ENCODE measurements around the gene TGFB2. TPM values are rescaled to one million over a fixed set of nuclear protein-coding genes. Genes with fewer than 3 reads are reported as not detected.

TGFB2 gene
- polyA plus RNA-seq, 1 experiment = 4.8 TPM

DNA sequence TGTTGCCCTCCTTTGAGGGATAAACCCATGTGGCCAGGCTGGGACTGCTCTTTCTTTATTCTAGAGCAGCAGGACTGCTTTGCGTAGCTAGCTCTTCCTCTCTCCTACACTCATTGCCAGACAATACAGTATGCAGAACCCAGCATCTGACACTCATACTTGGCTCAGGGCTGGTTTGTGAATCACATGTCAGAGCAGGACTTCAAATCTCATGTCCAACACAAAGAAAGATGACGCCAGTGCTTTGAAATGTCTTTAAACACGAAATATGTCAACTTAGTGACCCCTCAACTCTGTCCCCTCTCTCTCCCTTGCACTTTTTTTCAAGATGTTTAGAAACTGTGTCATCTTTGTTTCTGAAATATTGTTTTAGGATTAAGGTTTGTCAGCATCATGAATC, 135.0 kb downstream of the TGFB2 start:
- Histone ChIP-seq H3K36me3 (ENCODE audit: control insufficient read depth, insufficient read depth, low read length) (no peaks in the 10 kb centered on the region), H3K27me3 (ENCODE audit: control insufficient read depth, insufficient read depth, low read length) (no peaks in the 10 kb centered on the region), H3K4me3 (ENCODE audit: low read depth, low read length) (no peak overlapping the region)
- no peak for DNase-seq (ENCODE audit: low read depth)
- ChIA-PET CTCF (interaction anchor here (1.3 kb wide), 1 partner anchor 14 kb away, joined by 7 read pairs; no protein-coding TSS in a partner anchor), POLR2A (interaction anchor here (1.3 kb wide), 1 partner anchor 103 kb away, joined by 3 read pairs; no protein-coding TSS in a partner anchor)
- TF ChIP-seq, protein P1, sequence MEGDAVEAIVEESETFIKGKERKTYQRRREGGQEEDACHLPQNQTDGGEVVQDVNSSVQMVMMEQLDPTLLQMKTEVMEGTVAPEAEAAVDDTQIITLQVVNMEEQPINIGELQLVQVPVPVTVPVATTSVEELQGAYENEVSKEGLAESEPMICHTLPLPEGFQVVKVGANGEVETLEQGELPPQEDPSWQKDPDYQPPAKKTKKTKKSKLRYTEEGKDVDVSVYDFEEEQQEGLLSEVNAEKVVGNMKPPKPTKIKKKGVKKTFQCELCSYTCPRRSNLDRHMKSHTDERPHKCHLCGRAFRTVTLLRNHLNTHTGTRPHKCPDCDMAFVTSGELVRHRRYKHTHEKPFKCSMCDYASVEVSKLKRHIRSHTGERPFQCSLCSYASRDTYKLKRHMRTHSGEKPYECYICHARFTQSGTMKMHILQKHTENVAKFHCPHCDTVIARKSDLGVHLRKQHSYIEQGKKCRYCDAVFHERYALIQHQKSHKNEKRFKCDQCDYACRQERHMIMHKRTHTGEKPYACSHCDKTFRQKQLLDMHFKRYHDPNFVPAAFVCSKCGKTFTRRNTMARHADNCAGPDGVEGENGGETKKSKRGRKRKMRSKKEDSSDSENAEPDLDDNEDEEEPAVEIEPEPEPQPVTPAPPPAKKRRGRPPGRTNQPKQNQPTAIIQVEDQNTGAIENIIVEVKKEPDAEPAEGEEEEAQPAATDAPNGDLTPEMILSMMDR (IDR thresholded peaks at IDR 0.05; ENCODE audit: insufficient read depth, low read depth, low read length) = no peak

DNA sequence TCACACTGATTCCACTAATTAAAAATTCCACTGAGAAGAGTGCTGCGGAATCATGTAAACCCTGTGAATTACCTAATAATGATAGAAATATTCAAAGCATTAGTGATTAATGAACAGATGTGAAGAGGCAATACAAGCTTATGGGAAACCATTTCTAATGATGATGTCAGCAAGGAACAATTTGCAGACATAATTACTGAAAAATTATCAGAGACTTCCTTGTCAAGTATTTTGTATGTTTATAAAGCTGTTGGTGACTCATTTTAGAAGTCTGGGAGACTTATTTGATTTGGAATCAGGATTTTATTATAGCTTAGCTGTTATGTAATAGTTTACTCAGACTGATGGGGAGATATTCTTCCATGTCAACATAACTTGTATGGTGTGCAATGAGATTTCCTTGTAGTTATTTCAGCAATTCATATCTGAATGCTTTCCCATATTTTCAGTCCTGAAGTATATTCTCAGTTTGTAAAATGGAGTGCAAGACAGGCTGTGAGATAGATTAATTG, 135.5 kb downstream of the TGFB2 start:
- POLR2A ChIA-PET = no interaction called here
- no peak overlapping the region for H3K4me3 ChIP-seq (ENCODE audit: low read depth, low read length)
- TF ChIP-seq, protein P1 (IDR thresholded peaks at IDR 0.05; ENCODE audit: insufficient read depth, low read depth, low read length) = no peak

DNA sequence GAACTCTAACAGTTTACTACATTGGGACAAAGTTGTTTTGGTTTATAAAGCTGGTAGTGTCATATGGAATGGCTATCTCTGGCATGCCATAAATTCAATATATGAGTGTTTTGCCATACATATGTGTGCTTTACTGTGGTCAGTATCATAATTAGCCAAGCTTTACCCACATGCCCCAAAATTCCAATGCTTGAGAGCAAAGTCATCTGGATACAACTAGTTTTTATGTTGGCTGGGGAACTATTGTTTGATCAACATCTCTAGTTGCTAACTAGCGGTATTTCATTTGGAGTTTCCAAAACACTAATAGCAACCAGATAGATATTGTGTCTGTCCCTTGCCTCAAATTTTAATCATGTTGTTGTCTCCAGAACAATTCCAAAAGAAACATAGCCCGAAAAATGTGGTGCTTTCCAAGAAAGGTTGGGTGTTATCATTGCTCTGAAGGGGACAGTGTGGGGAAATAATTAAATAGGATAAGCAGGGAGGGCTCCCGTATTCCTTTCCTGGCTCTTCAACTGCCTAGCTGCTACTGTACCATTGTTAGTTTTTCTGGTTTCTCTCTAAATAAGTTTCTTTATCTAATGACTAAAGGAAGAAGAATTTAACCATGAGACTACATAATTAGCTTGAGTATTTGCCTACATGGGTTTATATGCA, 136.1 kb downstream of the TGFB2 start:
- Histone ChIP-seq H3K4me3 (ENCODE audit: low read depth, low read length) (no peak overlapping the region), H3K27me3 (ENCODE audit: control insufficient read depth, insufficient read depth, low read length) (no peaks in the 10 kb centered on the region), H3K36me3 (ENCODE audit: control insufficient read depth, insufficient read depth, low read length) (no peaks in the 10 kb centered on the region)
- TF ChIP-seq, protein P1 (IDR thresholded peaks at IDR 0.05; ENCODE audit: insufficient read depth, low read depth, low read length) = no peak
- ChIA-PET CTCF (interaction anchor here (1.0 kb wide), 1 partner anchor 14 kb away, joined by 3 read pairs; no protein-coding TSS in a partner anchor), POLR2A (no interaction called here)
- DNase-seq (ENCODE audit: low read depth) = no peak

More for the DNA sequence above, 135.5 kb downstream of the TGFB2 start:
- Histone ChIP-seq H3K36me3 (ENCODE audit: control insufficient read depth, insufficient read depth, low read length) (no peaks in the 10 kb centered on the region), H3K27me3 (ENCODE audit: control insufficient read depth, insufficient read depth, low read length) (no peaks in the 10 kb centered on the region)
- DNase-seq (ENCODE audit: low read depth) = peak; percentile 88
- CTCF ChIA-PET = interaction anchor here (1.3 kb wide), 1 partner anchor 14 kb away, joined by 7 read pairs; no protein-coding TSS in a partner anchor

DNA sequence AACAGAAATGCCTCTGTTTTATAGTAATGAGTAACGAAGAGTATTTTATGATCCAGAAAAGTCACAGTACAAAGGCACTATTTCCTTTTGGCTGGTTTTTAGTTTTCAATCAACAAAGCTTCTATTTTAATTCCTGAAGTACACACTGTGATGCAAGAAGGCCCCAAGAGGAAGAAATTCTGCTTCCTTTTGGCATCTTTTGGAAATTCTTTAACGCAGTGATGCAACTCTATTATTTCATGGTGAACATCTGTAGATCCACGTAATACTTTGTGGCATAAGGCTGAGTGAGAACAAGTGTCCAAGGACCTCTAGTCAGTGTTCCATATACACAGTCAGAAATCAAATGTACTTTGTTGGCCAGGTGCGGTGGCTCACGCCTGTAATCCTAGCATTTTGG, 137.5 kb downstream of the TGFB2 start:
- ChIA-PET POLR2A (no interaction called here), CTCF (no interaction called here)
- TF ChIP-seq, protein P1 (IDR thresholded peaks at IDR 0.05; ENCODE audit: insufficient read depth, low read depth, low read length) = no peak
- H3K36me3 ChIP-seq (ENCODE audit: control insufficient read depth, insufficient read depth, low read length) = no peaks in the 10 kb centered on the region
- H3K27me3 ChIP-seq (ENCODE audit: control insufficient read depth, insufficient read depth, low read length) = no peaks in the 10 kb centered on the region
- H3K4me3 ChIP-seq (ENCODE audit: low read depth, low read length) = no peak overlapping the region
- no peak for DNase-seq (ENCODE audit: low read depth)

DNA sequence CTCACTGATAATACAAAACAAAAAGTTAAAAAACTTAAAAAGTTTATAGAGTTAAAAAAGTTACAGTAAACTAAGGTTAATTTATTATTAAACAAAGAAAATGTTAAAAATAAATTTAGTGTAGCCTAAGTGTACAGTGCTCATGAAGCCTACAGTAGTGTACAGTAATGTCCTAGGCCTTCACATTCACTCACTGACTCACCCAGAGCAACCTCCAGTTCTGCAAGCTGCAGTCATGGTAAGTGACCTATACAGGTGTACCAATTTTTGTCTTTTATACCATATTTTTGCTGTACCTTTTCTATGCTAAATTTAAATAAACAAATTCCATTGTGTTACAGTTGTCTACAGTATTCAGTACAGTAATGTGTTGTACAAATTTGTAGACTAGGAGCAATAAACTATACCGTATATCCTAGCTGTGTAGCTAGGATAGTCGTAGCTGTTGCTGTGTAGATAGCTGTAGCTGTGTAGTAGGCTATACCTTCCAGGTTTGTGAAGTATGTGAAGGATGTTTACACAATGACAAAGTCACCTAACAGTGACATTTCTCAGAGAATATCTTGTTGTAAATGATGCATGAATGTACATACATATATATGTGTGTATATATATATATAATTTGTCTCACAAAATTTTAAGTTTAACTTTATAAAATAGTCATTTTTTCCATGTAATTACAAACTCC, 140.2 kb downstream of the TGFB2 start:
- CTCF ChIA-PET = interaction anchor here (0.6 to 1.0 kb wide), 3 partner anchors 51 to 139 kb away, joined by 3 read pairs; no protein-coding TSS in a partner anchor
- POLR2A ChIA-PET = no interaction called here
- no peaks in the 10 kb centered on the region for H3K36me3 ChIP-seq (ENCODE audit: control insufficient read depth, insufficient read depth, low read length)
- DNase-seq (ENCODE audit: low read depth) = no peak
- H3K4me3 ChIP-seq (ENCODE audit: low read depth, low read length) = no peak overlapping the region
- TF ChIP-seq, protein P1 (IDR thresholded peaks at IDR 0.05; ENCODE audit: insufficient read depth, low read depth, low read length) = no peak
- no peaks in the 10 kb centered on the region for H3K27me3 ChIP-seq (ENCODE audit: control insufficient read depth, insufficient read depth, low read length)

Measured in BJ (cell line).